Head of caudate nucleus (tissue), 42 donors: Measurements from ENCODE around the gene RNF223.
"Not testable (repeated sequence)": the region's sequence is repeated elsewhere in the genome, so short reads cannot be mapped to it uniquely, and the experiment has no call there.

Experiments
- DNase-seq, 42 donors: peaks; one replicate each; pipeline versions ENCODE4 v3.0.0 to v3.0.0-alpha.2; 2020 to 2021; ENCODE audit warnings: mixed read lengths in 7 of 42
- intact Hi-C: fragments of 100-400 bp; cut with DNase I; formaldehyde crosslinking; loops from one replicate; pipeline ENCODE4 v1.15.0; 2022

The RNF223 gene

DNA sequence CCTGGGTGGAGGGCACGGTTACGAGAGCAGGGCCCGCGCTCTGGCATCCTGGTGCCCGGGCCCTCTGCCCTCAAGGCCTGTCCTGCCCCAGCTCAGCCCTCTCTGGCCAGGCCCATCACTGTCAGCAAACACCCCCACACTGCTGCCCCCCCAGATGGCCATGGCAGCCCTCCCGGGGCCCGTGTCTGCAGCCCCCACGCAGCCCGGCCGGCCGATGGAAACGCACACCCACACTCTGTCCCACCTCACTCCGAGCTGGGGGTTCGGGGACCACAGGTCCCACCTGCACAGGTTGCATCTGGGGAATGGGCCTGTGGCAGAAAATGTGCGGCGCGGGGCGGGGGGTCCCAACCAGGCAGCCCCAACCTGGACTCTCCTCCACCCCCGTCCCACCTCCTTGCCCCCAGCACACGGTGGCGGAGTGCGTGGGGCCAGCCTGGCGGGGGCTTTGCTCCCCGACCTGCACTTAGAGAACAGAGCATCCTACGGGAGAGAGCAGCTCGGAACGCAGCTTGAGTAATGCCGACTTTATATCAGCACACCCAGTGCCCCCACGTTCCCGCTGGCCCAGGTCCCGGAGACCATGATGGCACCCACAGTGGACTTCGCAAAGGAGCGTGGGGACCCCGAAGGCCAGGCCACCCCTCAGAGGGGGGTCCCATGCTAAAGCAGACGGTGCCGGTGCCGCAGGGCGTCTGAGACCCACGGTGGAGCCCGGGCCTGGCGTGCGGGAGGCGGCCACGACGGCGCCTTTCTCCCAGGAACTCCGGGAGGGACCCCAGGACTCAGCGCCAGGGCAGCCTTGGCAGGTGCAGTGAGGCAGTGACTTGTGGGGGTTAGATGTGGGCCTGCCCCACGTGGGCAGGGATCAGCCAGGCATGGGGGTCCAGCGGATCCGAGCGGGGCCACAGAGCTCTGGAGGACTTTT, 7.5 kb upstream of the RNF223 start:
- intact Hi-C loops, result no loop called here
- peak in 14 of 42 donors; percentile 0 to 41 (median 8) for DNase-seq

DNA sequence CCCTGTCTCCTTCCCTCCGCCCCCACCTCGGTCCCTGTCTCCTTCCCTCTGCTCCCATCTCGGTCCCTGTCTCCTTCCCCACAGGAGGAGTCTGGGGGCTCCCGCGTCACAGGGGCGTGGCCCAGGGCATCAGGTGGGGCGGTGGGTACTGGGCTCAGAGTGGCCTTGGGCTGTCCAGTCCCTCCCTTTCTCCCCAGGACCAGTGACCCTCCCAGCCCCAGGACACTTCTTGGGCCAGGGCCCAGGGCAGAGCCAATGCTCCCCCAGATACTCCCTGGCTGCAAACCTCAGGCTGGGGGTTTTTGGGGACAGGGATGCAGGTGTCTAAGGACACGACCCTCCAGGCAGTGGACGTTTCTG, 6.8 kb upstream of the RNF223 start:
- peak in 3 of 42 donors; percentile 1 to 8 (median 3) for DNase-seq
- intact Hi-C loops, result no loop called here

DNA sequence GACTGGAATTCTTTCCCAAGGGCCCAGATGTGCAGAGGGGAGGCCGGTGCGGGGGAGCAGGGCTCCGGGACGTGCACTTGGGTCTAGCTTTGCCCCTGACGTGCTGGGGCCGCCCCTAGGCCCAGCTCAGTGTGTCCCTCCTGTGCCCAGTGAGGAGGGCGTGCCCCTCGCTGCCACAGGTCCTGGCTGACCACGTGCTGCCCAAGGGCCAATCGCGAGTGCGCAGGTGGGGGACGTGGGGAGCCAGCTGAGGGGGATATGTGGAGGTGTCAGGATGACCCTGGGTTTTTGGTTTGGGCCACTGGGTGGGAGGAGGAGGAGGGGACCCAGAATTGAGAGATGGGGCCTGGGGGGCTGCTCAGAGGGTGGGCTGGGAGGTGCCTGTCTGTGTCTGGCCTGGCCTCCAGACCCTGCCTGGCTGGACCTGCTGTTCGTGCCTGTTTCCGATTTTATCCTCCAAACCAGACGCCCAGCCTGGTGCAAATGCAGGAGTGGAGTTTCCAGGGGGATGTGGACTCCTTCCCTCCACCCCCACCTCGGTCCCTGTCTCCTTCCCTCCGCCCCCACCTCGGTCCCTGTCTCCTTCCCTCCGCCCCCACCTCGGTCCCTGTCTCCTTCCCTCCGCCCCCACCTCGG, 6.1 kb upstream of the RNF223 start:
- peak in 21 of 42 donors; percentile 11 to 63 (median 41) for DNase-seq

DNA sequence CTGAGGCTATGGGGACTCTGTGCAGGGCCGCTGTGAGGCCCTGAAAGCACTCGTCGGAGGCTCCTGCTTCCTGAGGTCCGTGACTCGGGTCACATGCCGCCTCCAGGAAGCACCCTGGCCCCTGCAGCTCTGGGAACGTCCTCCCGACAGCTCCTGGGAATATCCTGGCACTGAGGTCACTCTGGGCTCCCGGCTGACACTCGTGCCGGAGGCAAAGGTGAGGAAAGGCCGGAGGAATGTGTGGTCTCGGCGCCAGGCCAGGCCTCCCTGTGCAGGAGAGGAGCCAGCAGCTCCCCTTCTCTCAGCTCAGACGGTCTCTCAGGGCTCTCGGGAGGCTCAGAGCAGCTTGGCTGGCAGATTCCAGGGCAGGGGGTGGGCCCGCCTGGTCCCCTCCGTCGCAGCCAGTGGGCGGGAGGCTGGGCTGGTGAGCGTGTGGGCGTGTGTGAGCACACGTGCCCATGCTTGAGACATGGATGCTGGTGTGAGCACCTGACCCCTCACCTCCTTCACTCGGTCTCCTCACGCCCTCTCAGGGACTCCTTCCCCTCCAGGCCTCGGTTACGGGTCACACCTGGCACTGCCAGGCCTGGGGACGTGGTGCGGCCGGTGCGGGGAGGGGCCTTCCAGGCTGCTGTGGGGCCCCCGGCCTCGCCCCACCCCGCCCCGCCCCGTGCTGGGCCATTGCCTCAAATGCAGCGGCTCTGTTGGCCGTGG, 5.5 kb upstream of the RNF223 start:
- intact Hi-C loops, result no loop called here
- peak in 4 of 42 donors; percentile 4 to 20 (median 6) for DNase-seq

More for the DNA sequence above, 6.1 kb upstream of the RNF223 start:
- intact Hi-C loops, result no loop called here

DNA sequence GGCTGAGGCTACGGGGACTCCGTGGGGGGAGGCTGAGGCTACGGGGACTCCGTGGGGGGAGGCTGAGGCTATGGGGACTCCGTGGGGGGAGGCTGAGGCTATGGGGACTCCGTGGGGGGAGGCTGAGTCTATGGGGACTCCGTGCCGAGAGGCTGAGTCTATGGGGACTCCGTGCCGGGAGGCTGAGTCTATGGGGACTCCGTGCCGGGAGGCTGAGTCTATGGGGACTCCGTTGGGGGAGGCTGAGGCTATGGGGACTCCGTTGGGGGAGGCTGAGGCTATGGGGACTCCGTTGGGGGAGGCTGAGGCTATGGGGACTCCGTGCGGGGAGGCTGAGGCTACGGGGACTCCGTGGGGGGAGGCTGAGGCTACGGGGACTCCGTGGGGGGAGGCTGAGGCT, 3.3 kb upstream of the RNF223 start:
- intact Hi-C loops, DNase-seq: not testable (repeated sequence)

DNA sequence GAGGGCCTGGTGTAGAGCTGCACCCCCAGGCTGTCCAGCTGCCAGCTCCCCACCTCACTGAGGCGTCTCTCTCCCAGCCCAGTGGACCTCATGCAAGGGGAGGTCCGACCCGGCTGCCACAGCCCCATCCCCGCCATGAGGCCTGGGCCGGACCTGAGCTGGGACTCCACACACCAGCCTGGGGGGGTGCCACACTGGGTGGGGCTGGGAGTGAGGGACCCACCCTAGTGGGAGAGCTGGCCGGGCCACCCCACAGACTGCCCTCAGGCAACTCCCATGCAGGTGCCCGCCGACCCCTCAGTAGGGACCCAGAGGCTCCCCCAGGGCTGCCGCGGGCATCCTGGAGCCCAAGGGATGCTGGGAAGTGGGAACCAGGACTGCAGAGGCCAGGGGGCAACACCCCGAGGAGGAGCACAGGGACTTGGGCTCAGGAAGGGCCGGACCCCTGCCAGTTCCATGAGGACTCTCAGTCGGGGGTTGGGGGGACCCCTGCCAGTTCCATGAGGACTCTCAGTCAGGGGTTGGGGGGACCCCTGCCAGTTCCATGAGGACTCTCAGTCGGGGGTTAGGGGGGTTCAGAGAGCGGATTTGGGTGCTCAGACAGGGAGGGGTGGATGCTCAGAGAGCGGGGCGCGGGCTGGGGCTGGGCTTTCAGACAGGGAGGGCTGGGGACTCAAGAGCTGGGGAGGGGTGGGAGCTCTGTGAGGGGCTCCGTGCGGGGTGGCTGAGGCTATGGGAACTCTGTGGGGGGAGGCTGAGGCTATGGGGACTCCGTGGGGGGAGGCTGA, 1.2 kb upstream of the RNF223 start:
- DNase-seq, result peak in 1 of 42 donors; percentile 2
- intact Hi-C loops, result no loop called here

DNA sequence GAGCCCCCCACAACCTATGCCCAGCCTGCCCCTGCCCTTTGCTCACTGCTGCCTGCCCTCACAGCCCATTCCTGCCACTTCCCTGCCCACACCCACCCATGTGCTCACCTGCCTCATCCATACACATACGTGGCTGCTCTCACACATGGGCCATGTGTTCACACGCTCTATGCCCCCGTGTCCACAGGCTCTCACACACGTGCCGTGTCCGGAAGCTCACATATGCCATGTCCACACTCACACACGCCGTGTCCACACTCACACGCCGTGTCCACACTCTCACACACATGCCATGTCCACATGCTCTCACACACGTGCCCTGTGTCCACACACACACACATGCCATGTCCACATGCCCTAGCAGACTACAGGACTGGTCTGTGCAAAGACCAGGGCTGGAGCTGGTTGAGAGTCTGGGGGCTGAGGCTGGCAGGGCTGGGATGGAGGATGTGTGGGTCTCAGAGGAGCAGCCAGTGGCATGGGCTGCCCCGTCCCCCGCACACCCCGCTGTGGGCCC, 583 bp upstream of the RNF223 start:
- intact Hi-C loops, result no loop called here
- DNase-seq, result peak in 1 of 42 donors; percentile 1

DNA sequence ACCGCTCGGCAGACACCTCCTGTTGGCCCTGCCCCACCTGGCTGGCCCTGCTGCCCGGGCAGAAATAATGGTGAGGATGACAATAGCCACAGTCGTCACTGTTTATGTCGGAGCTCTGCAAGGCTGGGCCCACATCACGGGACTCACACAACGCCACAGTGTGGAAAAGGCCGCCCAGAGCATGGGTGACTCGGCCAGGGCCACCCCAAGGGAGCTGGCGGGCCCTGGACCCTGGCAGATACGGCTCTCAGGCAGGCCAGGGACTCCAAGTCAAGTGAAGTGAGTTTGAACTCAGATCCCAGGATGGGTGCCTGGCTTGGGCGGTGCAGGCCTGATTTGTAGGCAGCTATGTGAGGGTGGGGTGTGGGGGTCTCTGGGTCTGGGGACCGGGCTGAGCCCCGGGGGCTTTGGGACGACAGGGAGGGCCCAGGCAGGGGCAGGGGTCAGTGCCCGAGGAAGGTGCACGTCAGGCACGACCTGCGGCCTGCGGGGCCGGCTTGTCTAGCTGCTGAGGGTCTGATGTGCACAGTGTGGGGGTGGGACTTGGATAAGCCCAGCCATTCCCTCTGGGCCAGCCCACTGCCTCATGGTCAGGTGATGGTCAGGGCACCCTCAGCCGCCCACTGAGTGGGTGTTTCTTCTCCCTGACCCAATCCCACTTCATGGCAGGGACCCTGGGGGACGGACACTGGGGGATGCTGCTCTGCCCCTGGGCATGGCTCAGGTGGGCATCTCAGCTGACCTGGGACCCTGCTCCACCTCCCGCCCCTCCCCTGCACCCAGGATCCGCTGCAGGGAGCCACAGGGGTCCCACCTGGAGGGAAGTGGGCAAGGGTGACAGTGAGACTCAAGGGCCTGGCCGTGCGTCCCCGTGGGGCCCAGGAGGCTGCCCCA, 1.0 kb downstream of the RNF223 start:
- intact Hi-C loops, result no loop called here
- peak in 1 of 42 donors; percentile 1 for DNase-seq

DNA sequence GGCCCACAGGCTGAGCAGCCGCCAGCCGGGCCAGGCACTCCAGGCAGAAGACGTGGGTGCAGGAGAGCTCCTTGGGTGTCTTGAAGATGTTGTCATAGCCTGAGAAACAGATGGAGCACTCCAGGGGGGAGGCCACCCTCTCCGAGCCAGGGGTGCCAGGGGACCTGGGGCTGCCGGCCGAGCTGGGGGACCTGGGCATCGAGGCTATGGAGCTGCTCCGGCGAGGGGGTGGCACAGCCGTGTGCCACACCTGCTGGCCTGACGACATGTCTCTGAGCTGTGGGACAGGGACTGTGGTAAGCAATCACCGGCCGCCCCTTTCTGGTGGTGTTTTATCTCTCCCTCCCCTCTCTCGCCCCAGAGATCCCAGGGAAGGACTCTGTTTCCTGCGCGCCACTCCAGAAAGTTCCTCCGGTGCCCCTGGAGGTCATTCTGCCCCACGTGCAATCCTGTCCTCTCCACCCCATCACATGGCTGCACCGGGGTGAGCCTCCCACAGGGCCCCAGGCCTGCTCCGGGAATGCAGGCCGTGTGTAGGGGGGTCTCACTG, 1.7 kb downstream of the RNF223 start:
- intact Hi-C loops, result no loop called here
- no peak for DNase-seq

DNA sequence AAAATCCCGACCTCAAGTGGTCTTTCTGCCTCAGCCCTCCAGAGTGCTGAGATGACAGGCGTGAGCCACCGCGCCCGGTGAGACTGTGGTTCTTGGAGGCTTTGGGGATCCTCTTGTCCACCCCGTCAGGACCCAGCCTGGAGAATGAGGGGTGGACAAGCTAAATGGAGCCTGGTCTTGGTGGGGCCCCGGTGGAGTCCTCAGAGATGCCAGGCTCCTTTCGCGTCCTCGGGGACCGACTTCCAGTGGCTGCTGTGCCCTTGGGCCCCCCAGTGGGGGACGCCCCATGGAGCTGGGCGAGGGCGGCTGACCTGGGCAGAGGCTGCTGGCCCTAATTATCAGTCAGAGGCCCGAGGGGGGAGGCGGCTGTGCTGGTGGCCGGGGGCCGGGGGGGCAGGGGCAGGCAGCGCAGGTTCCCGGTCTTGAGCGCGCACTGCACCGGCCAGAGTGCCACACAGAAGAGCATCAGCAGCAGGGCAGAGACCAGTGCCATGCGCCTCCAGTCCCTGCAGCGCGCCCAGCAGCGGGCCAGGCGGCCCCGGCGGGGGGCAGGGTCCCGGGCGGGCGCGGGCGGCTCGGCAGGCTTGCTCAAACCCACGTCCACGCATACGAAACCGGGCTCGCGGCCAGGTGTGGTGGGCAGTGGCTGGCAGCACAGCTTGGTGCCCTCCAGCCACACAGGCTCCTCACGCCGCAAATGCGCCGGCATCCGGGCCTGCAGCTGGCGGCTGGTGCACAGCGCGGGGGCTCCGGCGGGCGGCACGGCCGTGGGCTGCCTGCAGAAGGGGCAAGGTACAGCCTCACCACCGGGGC, 2.4 kb downstream of the RNF223 start:
- DNase-seq, result no peak
- intact Hi-C loops, result no loop called here

DNA sequence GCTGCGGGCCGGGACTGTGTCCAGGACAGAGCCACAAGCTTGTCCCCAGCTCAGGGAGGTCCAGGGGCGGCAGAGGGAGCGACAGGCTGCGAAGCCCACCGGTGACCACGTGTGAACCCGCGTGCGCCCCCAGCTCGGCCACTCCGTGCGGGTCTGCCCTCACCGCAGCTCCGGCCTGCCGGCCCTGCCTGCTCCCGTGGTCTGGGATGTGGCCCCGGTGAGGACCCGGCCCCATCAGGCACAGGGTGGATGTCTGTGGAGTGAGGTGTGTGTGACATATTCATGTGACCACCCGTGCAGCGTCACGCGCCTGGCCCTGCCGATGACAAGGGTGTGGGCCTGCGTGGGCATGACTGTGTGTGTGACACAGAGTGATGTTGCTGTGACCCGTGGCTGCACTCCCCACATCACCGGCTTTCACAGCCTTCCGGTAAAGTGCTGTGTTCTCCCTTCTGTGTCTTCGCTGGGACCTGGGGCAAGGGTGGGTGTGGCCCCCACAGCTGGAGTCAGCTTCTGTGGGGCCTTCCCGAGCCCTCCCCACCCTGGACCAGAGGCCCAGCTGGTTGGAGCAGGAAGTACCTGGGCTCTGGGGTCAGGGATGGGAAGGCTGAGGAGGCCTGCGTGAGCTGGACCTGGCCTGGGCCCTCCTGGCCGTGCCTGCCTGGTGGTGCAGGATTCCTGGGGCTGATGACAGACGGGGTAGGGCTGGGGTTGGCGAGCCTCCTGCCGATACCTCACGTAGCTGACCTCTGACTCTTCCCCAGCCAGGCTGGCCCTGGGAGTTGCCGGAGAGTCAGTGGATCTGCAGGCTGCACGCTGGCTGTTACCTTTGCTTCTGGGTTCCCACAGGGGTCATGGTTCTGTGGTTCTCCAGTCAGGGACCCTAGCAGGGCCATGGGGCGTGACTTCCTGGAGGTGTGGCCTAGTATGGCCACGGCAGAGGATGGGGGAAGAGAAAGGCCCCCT, 4.1 kb downstream of the RNF223 start:
- intact Hi-C loops, result no loop called here
- DNase-seq, result peak in 4 of 42 donors; percentile 19 to 48 (median 39)

DNA sequence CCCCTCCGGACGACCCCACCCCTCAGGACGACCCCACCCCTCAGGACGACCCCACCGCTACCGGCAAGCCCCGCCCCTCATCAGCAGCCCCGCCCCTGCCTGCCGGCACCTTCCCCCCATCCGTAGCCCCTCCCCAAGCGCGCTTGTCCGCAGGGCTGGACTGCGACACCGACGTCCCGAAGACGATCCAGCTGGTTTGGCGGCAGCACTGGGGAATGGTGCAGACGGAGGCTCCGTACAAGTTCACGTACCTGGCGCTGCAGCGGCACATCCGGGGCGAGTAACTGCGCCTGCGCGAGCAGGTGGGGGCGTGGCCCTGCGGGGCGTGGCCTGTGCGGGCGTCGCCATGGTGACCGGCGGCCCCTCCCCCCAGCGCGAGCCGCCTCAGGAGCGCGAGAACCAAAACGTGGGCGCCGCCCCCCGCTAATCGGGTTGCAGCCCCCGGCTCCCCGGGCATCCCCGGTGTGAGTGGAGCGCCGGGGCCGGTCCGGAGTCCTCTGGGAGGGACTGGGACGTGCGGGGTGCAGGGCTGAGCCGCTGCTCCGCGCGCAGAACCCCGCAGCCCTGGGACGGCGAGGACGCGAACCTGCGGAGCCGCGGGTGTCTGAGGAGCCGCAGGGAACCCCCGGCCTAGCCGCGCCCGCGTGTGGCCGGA, 4.9 kb downstream of the RNF223 start:
- intact Hi-C loops, result no loop called here
- peak; percentile 60 to 89 (median 80) for DNase-seq

DNA sequence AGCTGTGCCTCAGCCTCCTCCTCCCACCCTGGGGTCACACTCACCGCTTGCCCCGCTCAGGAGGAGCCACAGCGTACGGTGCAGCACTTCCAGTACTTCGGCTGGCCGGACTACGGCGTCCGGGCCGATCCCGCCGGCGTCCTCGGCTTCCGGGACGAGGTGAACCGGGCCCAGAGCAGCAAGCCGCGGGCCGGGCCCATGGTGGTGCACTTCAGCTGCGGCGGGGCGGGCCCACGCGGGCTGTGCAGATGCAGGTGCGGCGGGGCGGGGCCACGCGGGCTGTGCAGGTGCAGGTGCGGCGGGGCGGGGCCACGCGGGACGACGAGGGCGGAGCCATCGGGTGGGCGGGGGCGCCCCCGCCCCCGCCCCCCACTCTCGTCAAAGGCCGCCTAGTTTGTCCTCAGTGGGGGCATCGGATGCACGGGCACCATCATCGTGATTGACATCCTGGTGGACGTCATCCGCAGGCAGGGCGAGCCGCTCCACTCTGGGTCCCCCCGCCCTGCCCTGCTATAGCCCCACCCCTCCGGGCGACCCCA, 5.5 kb downstream of the RNF223 start:
- intact Hi-C loops, result no loop called here
- DNase-seq, result peak in 4 of 42 donors; percentile 24 to 55 (median 34)

DNA sequence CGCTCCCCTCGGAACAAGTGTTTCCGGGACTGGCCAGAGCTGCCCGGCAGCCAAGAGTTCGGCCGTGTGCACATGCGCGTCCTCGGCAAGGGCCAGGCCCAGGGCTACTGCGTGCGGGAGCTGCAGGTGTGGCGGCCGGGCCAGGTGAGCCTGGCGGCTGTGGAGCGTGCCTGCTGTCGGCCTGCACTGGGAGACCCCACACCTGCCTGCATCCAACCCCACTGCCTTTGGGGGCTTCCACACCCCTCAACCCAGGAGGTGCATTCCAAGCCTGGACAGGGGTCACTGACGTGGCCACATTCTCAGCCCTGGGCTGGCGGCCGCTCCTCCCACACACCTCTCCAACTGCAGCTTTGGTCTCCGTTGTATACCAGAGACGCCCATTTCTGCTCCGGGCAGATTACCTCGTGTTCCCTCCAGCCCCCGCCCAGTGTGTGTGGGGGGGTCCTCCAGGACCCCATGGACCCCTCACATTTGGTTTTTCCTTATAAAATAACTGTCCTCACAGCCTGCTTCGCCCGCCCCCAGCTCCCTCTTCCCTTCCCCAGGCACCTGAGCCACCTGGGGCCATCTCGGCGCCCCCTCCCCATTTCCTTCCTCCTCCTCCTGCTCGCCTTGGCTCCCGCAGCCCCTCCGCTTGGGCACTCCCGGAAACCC, 6.1 kb downstream of the RNF223 start:
- intact Hi-C loops, result no loop called here
- no peak for DNase-seq
